ENCODE measurements around the gene NFX1.

The NFX1 gene

DNA sequence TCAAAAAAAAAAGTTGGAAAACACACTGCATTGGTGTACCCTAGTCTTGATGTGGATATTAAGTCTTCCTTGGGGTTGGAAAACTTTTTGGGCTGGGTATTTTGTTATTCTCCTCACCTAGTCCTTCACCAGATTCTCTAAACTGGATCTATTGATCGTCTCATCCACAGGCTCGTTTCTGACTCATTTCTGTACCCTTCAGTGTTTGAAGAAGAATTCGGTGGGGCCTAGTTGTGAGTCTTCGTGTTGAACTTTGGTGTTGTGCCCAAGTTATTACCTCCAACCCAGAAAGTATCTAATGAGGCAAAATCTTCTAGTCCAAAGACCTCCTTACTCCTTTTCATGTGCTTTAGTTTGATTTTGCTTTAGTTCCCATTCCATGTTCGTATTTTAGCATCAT is 1.6 kb downstream of the NFX1 start:
- no peaks in the 10 kb centered on the region for H3K4me1 ChIP-seq (ENCODE audit: control insufficient read depth, low read depth, low read length)
- H3K4me3 ChIP-seq (ENCODE audit: low read length) = no peak overlapping the region
- H3K18ac ChIP-seq (ENCODE audit: low read length) = no peak overlapping the region
- peaks cover 9% of the 10 kb centered on the region for H3K36me3 ChIP-seq (ENCODE audit: control insufficient read depth, insufficient read depth, low read length)
- H3K56ac ChIP-seq (ENCODE audit: low read length) = no peak overlapping the region
- H2BK15ac ChIP-seq (replicated peaks; ENCODE audit: low read depth) = no peak overlapping the region
- no peak overlapping the region for H3K23ac ChIP-seq (ENCODE audit: low read length)
- H4K8ac ChIP-seq (ENCODE audit: low read depth, low read length) = no peak overlapping the region
- H2AK5ac ChIP-seq (ENCODE audit: low read length) = no peak overlapping the region
- H4K5ac ChIP-seq (ENCODE audit: low read length) = no peak overlapping the region
- no peak overlapping the region for H2BK120ac ChIP-seq (ENCODE audit: low read depth, low read length)
- H3K9ac ChIP-seq (ENCODE audit: low read length) = no peak overlapping the region
- peaks cover 21% of the 10 kb centered on the region for H3K79me1 ChIP-seq (ENCODE audit: low read length)
- no peak overlapping the region for H3K4ac ChIP-seq (ENCODE audit: low read depth, low read length)
- peaks cover 42% of the 10 kb centered on the region for H3K79me2 ChIP-seq (ENCODE audit: control insufficient read depth, insufficient read depth, low read length)
- no peak overlapping the region for H2BK5ac ChIP-seq (ENCODE audit: low read length)
- H3K4me2 ChIP-seq (ENCODE audit: low read length) = no peak overlapping the region
- no peak for DNase-seq
- WGBS (ENCODE audit: extremely low coverage, insufficient coverage, low lambda C conversion rate) = no CpG with 5 or more reads among the region's 5 CpGs
- H3K27ac ChIP-seq (ENCODE audit: low read depth, low read length) = no peak overlapping the region
- no peaks in the 10 kb centered on the region for H3K27me3 ChIP-seq (ENCODE audit: insufficient read depth, low read length, poor library complexity)

- no peak overlapping the region for H3K27ac ChIP-seq (ENCODE audit: low read depth, low read length)
- no peak overlapping the region for H4K5ac ChIP-seq (ENCODE audit: low read length)
- WGBS (ENCODE audit: extremely low coverage, insufficient coverage, low lambda C conversion rate) = no CpG with 5 or more reads among the region's 2 CpGs
Observed at GRCh38 chr9:33293782-33294181, 3.5 kb downstream of the NFX1 start.

DNA sequence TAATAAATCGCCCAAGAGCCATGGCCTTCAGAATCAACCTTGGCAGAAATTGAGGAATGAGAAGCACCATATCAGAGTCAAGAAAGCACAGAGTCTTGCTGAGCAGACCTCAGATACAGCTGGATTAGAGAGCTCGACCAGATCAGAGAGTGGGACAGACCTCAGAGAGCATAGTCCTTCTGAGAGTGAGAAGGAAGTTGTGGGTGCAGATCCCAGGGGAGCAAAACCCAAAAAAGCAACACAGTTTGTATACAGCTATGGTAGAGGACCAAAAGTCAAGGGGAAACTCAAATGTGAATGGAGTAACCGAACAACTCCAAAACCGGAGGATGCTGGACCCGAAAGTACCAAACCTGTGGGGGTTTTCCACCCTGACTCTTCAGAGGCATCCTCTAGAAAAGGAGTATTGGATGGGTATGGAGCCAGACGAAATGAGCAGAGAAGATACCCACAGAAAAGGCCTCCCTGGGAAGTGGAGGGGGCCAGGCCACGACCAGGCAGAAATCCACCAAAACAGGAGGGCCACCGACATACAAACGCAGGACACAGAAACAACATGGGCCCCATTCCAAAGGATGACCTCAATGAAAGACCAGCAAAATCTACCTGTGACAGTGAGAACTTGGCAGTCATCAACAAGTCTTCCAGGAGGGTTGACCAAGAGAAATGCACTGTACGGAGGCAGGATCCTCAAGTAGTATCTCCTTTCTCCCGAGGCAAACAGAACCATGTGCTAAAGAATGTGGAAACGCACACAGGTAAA is 4.5 kb downstream of the NFX1 start:
- Histone ChIP-seq H3K23ac (ENCODE audit: low read length) (no peak overlapping the region), H3K79me1 (ENCODE audit: low read length) (peaks cover 26% of the 10 kb centered on the region), H4K8ac (ENCODE audit: low read depth, low read length) (no peak overlapping the region), H4K5ac (ENCODE audit: low read length) (no peak overlapping the region), H2BK15ac (replicated peaks; ENCODE audit: low read depth) (no peak overlapping the region), H3K27ac (ENCODE audit: low read depth, low read length) (no peak overlapping the region), H3K27me3 (ENCODE audit: insufficient read depth, low read length, poor library complexity) (no peaks in the 10 kb centered on the region), H3K9ac (ENCODE audit: low read length) (no peak overlapping the region), H2BK120ac (ENCODE audit: low read depth, low read length) (no peak overlapping the region), H3K4me3 (ENCODE audit: low read length) (no peak overlapping the region), H3K4me2 (ENCODE audit: low read length) (no peak overlapping the region), H2AK5ac (ENCODE audit: low read length) (no peak overlapping the region), H3K56ac (ENCODE audit: low read length) (no peak overlapping the region), H2BK5ac (ENCODE audit: low read length) (no peak overlapping the region), H3K4me1 (ENCODE audit: control insufficient read depth, low read depth, low read length) (no peaks in the 10 kb centered on the region), H3K18ac (ENCODE audit: low read length) (no peak overlapping the region), H3K4ac (ENCODE audit: low read depth, low read length) (no peak overlapping the region), H3K79me2 (ENCODE audit: control insufficient read depth, insufficient read depth, low read length) (peaks cover 47% of the 10 kb centered on the region), H3K36me3 (ENCODE audit: control insufficient read depth, insufficient read depth, low read length) (peaks cover 9% of the 10 kb centered on the region)
- DNase-seq = no peak
- WGBS (ENCODE audit: extremely low coverage, insufficient coverage, low lambda C conversion rate) = no CpG with 5 or more reads among the region's 12 CpGs

More at GRCh38 chr9:33293782-33294181, 3.5 kb downstream of the NFX1 start:
- DNase-seq = no peak
- Histone ChIP-seq H3K18ac (ENCODE audit: low read length) (no peak overlapping the region), H3K9ac (ENCODE audit: low read length) (no peak overlapping the region), H2AK5ac (ENCODE audit: low read length) (no peak overlapping the region), H2BK15ac (replicated peaks; ENCODE audit: low read depth) (no peak overlapping the region), H2BK120ac (ENCODE audit: low read depth, low read length) (no peak overlapping the region), H3K23ac (ENCODE audit: low read length) (no peak overlapping the region), H3K4me2 (ENCODE audit: low read length) (no peak overlapping the region), H3K79me2 (ENCODE audit: control insufficient read depth, insufficient read depth, low read length) (peaks cover 47% of the 10 kb centered on the region), H2BK5ac (ENCODE audit: low read length) (no peak overlapping the region), H3K79me1 (ENCODE audit: low read length) (peaks cover 26% of the 10 kb centered on the region), H4K8ac (ENCODE audit: low read depth, low read length) (no peak overlapping the region), H3K27me3 (ENCODE audit: insufficient read depth, low read length, poor library complexity) (no peaks in the 10 kb centered on the region), H3K56ac (ENCODE audit: low read length) (no peak overlapping the region), H3K4me1 (ENCODE audit: control insufficient read depth, low read depth, low read length) (no peaks in the 10 kb centered on the region), H3K36me3 (ENCODE audit: control insufficient read depth, insufficient read depth, low read length) (peaks cover 9% of the 10 kb centered on the region), H3K4me3 (ENCODE audit: low read length) (no peak overlapping the region), H3K4ac (ENCODE audit: low read depth, low read length) (no peak overlapping the region)

GRCh38 chr9:33295571-33295970 is 5.3 kb downstream of the NFX1 start:
- Histone ChIP-seq H3K27me3 (ENCODE audit: insufficient read depth, low read length, poor library complexity) (no peaks in the 10 kb centered on the region), H3K4ac (ENCODE audit: low read depth, low read length) (no peak overlapping the region), H3K79me2 (ENCODE audit: control insufficient read depth, insufficient read depth, low read length) (peaks cover 46% of the 10 kb centered on the region), H3K4me2 (ENCODE audit: low read length) (no peak overlapping the region), H3K23ac (ENCODE audit: low read length) (no peak overlapping the region), H2BK5ac (ENCODE audit: low read length) (no peak overlapping the region), H3K18ac (ENCODE audit: low read length) (no peak overlapping the region), H3K4me3 (ENCODE audit: low read length) (no peak overlapping the region), H3K4me1 (ENCODE audit: control insufficient read depth, low read depth, low read length) (no peaks in the 10 kb centered on the region), H3K56ac (ENCODE audit: low read length) (no peak overlapping the region), H2BK120ac (ENCODE audit: low read depth, low read length) (no peak overlapping the region), H2BK15ac (replicated peaks; ENCODE audit: low read depth) (no peak overlapping the region), H3K9ac (ENCODE audit: low read length) (no peak overlapping the region), H3K27ac (ENCODE audit: low read depth, low read length) (no peak overlapping the region), H2AK5ac (ENCODE audit: low read length) (no peak overlapping the region), H3K79me1 (ENCODE audit: low read length) (peaks cover 27% of the 10 kb centered on the region), H4K5ac (ENCODE audit: low read length) (no peak overlapping the region), H4K8ac (ENCODE audit: low read depth, low read length) (no peak overlapping the region), H3K36me3 (ENCODE audit: control insufficient read depth, insufficient read depth, low read length) (peaks cover 9% of the 10 kb centered on the region)
- DNase-seq = no peak
- WGBS (ENCODE audit: extremely low coverage, insufficient coverage, low lambda C conversion rate) = no CpG with 5 or more reads among the region's 2 CpGs

- no CpG with 5 or more reads among the region's 1 CpG for WGBS (ENCODE audit: extremely low coverage, insufficient coverage, low lambda C conversion rate)
- Histone ChIP-seq H4K5ac (ENCODE audit: low read length) (no peak overlapping the region), H3K27me3 (ENCODE audit: insufficient read depth, low read length, poor library complexity) (no peaks in the 10 kb centered on the region), H3K56ac (ENCODE audit: low read length) (no peak overlapping the region), H3K79me1 (ENCODE audit: low read length) (peaks cover 21% of the 10 kb centered on the region), H3K4me3 (ENCODE audit: low read length) (no peak overlapping the region), H3K4me2 (ENCODE audit: low read length) (no peak overlapping the region), H2BK5ac (ENCODE audit: low read length) (no peak overlapping the region), H4K8ac (ENCODE audit: low read depth, low read length) (no peak overlapping the region), H3K23ac (ENCODE audit: low read length) (no peak overlapping the region), H3K79me2 (ENCODE audit: control insufficient read depth, insufficient read depth, low read length) (peaks cover 30% of the 10 kb centered on the region), H2AK5ac (ENCODE audit: low read length) (no peak overlapping the region), H2BK15ac (replicated peaks; ENCODE audit: low read depth) (no peak overlapping the region), H3K27ac (ENCODE audit: low read depth, low read length) (no peak overlapping the region), H3K4me1 (ENCODE audit: control insufficient read depth, low read depth, low read length) (no peaks in the 10 kb centered on the region), H3K36me3 (ENCODE audit: control insufficient read depth, insufficient read depth, low read length) (peaks cover 8% of the 10 kb centered on the region), H3K9ac (ENCODE audit: low read length) (no peak overlapping the region), H2BK120ac (ENCODE audit: low read depth, low read length) (no peak overlapping the region), H3K4ac (ENCODE audit: low read depth, low read length) (no peak overlapping the region), H3K18ac (ENCODE audit: low read length) (no peak overlapping the region)
- DNase-seq = no peak
Observed at GRCh38 chr9:33297432-33297831, 7.1 kb downstream of the NFX1 start.

- Histone ChIP-seq H3K4me3 (ENCODE audit: low read length) (no peak overlapping the region), H4K8ac (ENCODE audit: low read depth, low read length) (no peak overlapping the region), H3K79me1 (ENCODE audit: low read length) (peaks cover 7% of the 10 kb centered on the region), H2BK120ac (ENCODE audit: low read depth, low read length) (no peak overlapping the region), H3K36me3 (ENCODE audit: control insufficient read depth, insufficient read depth, low read length) (peaks cover 3% of the 10 kb centered on the region), H2BK15ac (replicated peaks; ENCODE audit: low read depth) (no peak overlapping the region), H3K56ac (ENCODE audit: low read length) (no peak overlapping the region), H2AK5ac (ENCODE audit: low read length) (no peak overlapping the region), H3K4me1 (ENCODE audit: control insufficient read depth, low read depth, low read length) (no peaks in the 10 kb centered on the region), H3K23ac (ENCODE audit: low read length) (no peak overlapping the region), H3K4ac (ENCODE audit: low read depth, low read length) (no peak overlapping the region), H3K79me2 (ENCODE audit: control insufficient read depth, insufficient read depth, low read length) (peaks cover 8% of the 10 kb centered on the region), H4K5ac (ENCODE audit: low read length) (no peak overlapping the region), H3K18ac (ENCODE audit: low read length) (no peak overlapping the region), H3K27ac (ENCODE audit: low read depth, low read length) (no peak overlapping the region), H2BK5ac (ENCODE audit: low read length) (no peak overlapping the region), H3K4me2 (ENCODE audit: low read length) (no peak overlapping the region), H3K27me3 (ENCODE audit: insufficient read depth, low read length, poor library complexity) (no peaks in the 10 kb centered on the region), H3K9ac (ENCODE audit: low read length) (no peak overlapping the region)
- DNase-seq = no peak
- no CpG with 5 or more reads among the region's 2 CpGs for WGBS (ENCODE audit: extremely low coverage, insufficient coverage, low lambda C conversion rate)
Observed at GRCh38 chr9:33300546-33300945, 10.2 kb downstream of the NFX1 start.

All from mesendoderm (in vitro differentiated cells).